HepG2 (cell line): Measurements from ENCODE around the gene SBK2. TPM values are rescaled to one million over a fixed set of nuclear protein-coding genes. Genes with fewer than 3 reads are reported as not detected.

ENCODE experiments used
- CEBPG ChIP-seq: IDR thresholded peaks from 2 replicates; pipeline ENCODE4 v1.6.1; 2016
- KAT8 ChIP-seq: IDR thresholded peaks from 2 replicates; pipeline ENCODE4 v1.6.1; 2016; ENCODE audit warnings: missing genetic modification reagents, missing compliant biosample characterization
- KDM5A ChIP-seq: fragments of 200-600 bp; sonication (generic); IDR thresholded peaks from 2 replicates; pipeline ENCODE4 v1.7.0; 2018; ENCODE audit warnings: antibody characterized with exemption, mild to moderate bottlenecking, low read length, borderline replicate concordance
- MAZ ChIP-seq, 2 experiments: sonication (generic) in 1 of 2; formaldehyde crosslinking in 1 of 2; IDR thresholded peaks; 2 replicates each; pipeline versions ENCODE4 v1.5.0 to v1.6.1; 2012 to 2020; ENCODE audit warnings: low read depth in 2 of 2, mild to moderate bottlenecking in 2 of 2, borderline replicate concordance in 1 of 2, improper control_type of control experiment in 1 of 2, low read length in 1 of 2, missing genetic modification reagents in 1 of 2, moderate library complexity in 1 of 2
- NRL ChIP-seq: sonication (generic); formaldehyde crosslinking; IDR thresholded peaks from 2 replicates; pipeline ENCODE4 v1.5.0; 2020; ENCODE audit warnings: missing genetic modification reagents, mild to moderate bottlenecking, moderate library complexity, borderline replicate concordance
- PPARG ChIP-seq: conservative IDR thresholded peaks from 2 replicates; pipeline ENCODE4 v1.6.1; 2016; ENCODE audit warnings: missing biosample characterization, missing genetic modification reagents
- RAD21 ChIP-seq: fragments of 450-650 bp; formaldehyde crosslinking; IDR thresholded peaks from 2 replicates; pipeline ENCODE4 v1.5.0; 2020; ENCODE audit warnings: mild to moderate bottlenecking
- RFX3 ChIP-seq: IDR thresholded peaks from 2 replicates; pipeline ENCODE4 v1.6.1; 2016; ENCODE audit warnings: missing biosample characterization, missing genetic modification reagents
- SALL1 ChIP-seq: sonication (generic); formaldehyde crosslinking; IDR thresholded peaks from 2 replicates; pipeline ENCODE4 v1.8.0; 2022; ENCODE audit warnings: mild to moderate bottlenecking, missing genetic modification reagents
- SNRNP70 ChIP-seq: fragments of 200-400 bp; formaldehyde crosslinking; IDR thresholded peaks from 2 replicates; pipeline ENCODE4 v1.6.1; 2017; ENCODE audit warnings: mild to moderate bottlenecking, low read depth, low read length, moderate library complexity
- SP4 ChIP-seq: sonication (generic); formaldehyde crosslinking; IDR thresholded peaks from 2 replicates; pipeline ENCODE4 v1.8.1; 2023; ENCODE audit warnings: mild to moderate bottlenecking, missing genetic modification reagents
- ZC3H13 ChIP-seq: sonication (generic); formaldehyde crosslinking; IDR thresholded peaks from 2 replicates; pipeline ENCODE4 v1.8.1; 2023; ENCODE audit warnings: mild to moderate bottlenecking, missing genetic modification reagents, moderate library complexity
- ZEB1 ChIP-seq: IDR thresholded peaks from 2 replicates; pipeline ENCODE4 v1.6.1; 2012; ENCODE audit warnings: mild to moderate bottlenecking, low read depth, inconsistent platforms; ENCODE audit not compliant: insufficient replicate concordance
- ZNF160 ChIP-seq: sonication (generic); formaldehyde crosslinking; IDR thresholded peaks from 2 replicates; pipeline ENCODE4 v1.8.0; 2022; ENCODE audit warnings: mild to moderate bottlenecking, inconsistent platforms, missing genetic modification reagents
- ZNF460 ChIP-seq: sonication (generic); formaldehyde crosslinking; IDR thresholded peaks from 2 replicates; pipeline ENCODE4 v1.5.1; 2020; ENCODE audit warnings: missing genetic modification reagents, mild to moderate bottlenecking, borderline replicate concordance
- ZNF572 ChIP-seq: sonication (generic); formaldehyde crosslinking; IDR thresholded peaks from 2 replicates; pipeline ENCODE4 v1.5.1; 2020; ENCODE audit warnings: mild to moderate bottlenecking, missing genetic modification reagents
- ZNF761 ChIP-seq: sonication (generic); formaldehyde crosslinking; conservative IDR thresholded peaks from 2 replicates; pipeline ENCODE4 v1.4.0; 2020; ENCODE audit warnings: mild to moderate bottlenecking, missing genetic modification reagents
- ZZZ3 ChIP-seq: sonication (generic); formaldehyde crosslinking; IDR thresholded peaks from 2 replicates; pipeline ENCODE4 v1.4.0; 2020; ENCODE audit warnings: missing genetic modification reagents, mild to moderate bottlenecking, borderline replicate concordance
- polyA plus RNA-seq, 8 experiments: library from polyadenylated mRNA; depleted of rRNA in 3 of 8; stranded (reverse) in 7 of 8; unstranded in 1 of 8; fragments of >200 nt; fragmentation: Illumina TruSeq in 4 of 8; extraction: Trizol in 4 of 8; gene quantifications; 2 replicates each; pipeline versions ENCODE4 v1.2.1 to v1.2.3, GENCODE V29; 2011 to 2016; ENCODE audit warnings: low read depth in 4 of 8, missing spikeins in 1 of 8, mixed read lengths in 1 of 8; ENCODE audit not compliant: insufficient read depth in 1 of 8
- total RNA-seq, 5 experiments: library from RNA; depleted of rRNA; stranded (reverse); fragments of >200 nt; fragmentation: Illumina TruSeq; extraction: Trizol; gene quantifications; 2 replicates each; pipeline ENCODE4 v1.2.3, GENCODE V29; 2016; ENCODE audit warnings: low read depth in 1 of 5
- TF ChIP-seq, protein P1 (sequence below): IDR thresholded peaks from 2 replicates; pipeline ENCODE4 v1.6.1; 2016; ENCODE audit warnings: control low read depth
- TF ChIP-seq, protein P2 (sequence below): sonication (generic); formaldehyde crosslinking; IDR thresholded peaks from 2 replicates; pipeline ENCODE4 v1.5.0; 2020; ENCODE audit warnings: missing genetic modification reagents
- TF ChIP-seq, protein P3 (sequence below): sonication (generic); formaldehyde crosslinking; IDR thresholded peaks from 2 replicates; pipeline ENCODE4 v1.5.1; 2020; ENCODE audit warnings: mild to moderate bottlenecking, missing genetic modification reagents

Gene SBK2
- total and polyA plus RNA-seq, 2 of the 13 experiments (the other 11 are each of a cell fraction or from before 2014, with no cell fraction given), result 0.24 TPM; not detected in 1

DNA sequence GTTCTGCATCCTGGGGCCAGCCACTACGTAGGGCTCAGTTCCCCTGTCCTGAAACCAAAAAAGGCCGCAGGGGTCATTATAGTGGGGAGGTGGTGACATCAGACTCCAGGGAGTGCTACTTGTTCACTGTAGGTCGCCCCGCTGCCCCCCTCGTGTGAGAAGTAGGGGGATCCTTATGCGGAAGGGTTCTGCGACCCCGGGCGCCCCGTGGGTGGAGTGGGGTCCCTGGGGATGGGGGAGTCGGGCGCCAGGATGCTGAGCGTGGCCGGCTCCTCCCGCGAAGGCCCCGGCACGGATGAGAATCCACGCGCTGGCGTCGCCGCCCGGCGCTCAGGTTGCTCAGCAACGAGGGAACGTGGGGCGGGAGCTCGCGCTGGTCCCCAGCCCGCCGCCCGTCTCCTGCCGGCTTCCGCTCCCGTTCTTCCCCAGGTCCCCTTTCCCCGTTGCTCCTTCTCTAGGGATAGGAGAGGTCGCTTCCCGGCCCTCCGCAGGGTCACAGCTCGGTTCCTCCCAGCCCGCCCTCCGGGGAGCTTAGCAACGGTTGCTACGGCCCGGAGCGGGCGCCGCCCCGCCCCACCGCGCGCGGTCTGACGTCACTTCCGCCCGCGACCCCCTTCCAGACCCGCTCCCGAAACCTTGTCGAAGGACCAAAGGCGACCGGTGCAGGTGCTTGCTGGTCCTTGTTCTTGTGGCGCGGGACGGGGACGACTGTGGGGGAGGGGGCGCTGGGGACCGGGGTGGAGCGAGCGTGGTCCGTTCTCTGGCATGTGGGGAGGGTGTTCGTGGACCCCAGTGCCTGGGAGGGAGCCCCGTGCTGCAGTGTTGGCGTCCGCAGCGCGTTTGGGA lies 52.1 kb downstream of the SBK2 start, which contains the start of gene NAT14 (continued):
- TF ChIP-seq, protein P1, sequence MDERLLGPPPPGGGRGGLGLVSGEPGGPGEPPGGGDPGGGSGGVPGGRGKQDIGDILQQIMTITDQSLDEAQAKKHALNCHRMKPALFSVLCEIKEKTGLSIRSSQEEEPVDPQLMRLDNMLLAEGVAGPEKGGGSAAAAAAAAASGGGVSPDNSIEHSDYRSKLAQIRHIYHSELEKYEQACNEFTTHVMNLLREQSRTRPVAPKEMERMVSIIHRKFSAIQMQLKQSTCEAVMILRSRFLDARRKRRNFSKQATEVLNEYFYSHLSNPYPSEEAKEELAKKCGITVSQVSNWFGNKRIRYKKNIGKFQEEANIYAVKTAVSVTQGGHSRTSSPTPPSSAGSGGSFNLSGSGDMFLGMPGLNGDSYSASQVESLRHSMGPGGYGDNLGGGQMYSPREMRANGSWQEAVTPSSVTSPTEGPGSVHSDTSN (CRISPR knock-in tag), result no peak
- peak; percentile 20; the same call in 1 of the 2 replicates for TF ChIP-seq SALL1 (CRISPR knock-in tag)
- TF ChIP-seq ZNF572, result no peak
- peak; percentile 50; the same call in 1 of the 2 replicates for TF ChIP-seq KAT8 (CRISPR knock-in tag)
- TF ChIP-seq CEBPG (CRISPR knock-in tag), result no peak
- no peak for TF ChIP-seq SNRNP70
- 0 out of 2 replicates have a peak, but pooled peaks have one; percentile 8 for TF ChIP-seq RAD21 (CRISPR knock-in tag)
- no peak for TF ChIP-seq ZNF460
- peak; percentile 98 for TF ChIP-seq ZC3H13 (CRISPR knock-in tag)
- TF ChIP-seq NRL (CRISPR knock-in tag), result no peak
- peak; percentile 49; the same call in 1 of the 2 replicates for TF ChIP-seq MAZ (IDR thresholded peaks at IDR 0.05; ENCODE audit: borderline replicate concordance, low read depth, low read length)
- no peak for TF ChIP-seq MAZ (CRISPR knock-in tag; IDR thresholded peaks at IDR 0.05; ENCODE audit: low read depth)
- TF ChIP-seq ZNF160 (CRISPR knock-in tag), result no peak
- no peak; the same call in 1 of the 2 replicates for TF ChIP-seq KDM5A
- TF ChIP-seq SP4 (CRISPR knock-in tag), result peak; percentile 43; the same call in 1 of the 2 replicates
- TF ChIP-seq RFX3, result peak; percentile 90
- no peak; the same call in 1 of the 2 replicates for TF ChIP-seq ZZZ3 (CRISPR knock-in tag)
- TF ChIP-seq, protein P2, sequence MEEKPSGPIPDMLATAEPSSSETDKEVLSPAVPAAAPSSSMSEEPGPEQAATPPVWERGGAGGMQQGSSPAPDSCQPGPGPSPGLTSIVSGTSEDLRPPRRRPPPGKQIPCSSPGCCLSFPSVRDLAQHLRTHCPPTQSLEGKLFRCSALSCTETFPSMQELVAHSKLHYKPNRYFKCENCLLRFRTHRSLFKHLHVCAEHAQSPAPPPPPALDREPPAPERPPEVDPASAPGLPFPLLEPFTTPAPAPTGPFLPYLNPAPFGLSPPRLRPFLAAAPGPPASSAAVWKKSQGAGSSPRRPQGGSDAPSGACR, result no peak
- TF ChIP-seq, protein P3, sequence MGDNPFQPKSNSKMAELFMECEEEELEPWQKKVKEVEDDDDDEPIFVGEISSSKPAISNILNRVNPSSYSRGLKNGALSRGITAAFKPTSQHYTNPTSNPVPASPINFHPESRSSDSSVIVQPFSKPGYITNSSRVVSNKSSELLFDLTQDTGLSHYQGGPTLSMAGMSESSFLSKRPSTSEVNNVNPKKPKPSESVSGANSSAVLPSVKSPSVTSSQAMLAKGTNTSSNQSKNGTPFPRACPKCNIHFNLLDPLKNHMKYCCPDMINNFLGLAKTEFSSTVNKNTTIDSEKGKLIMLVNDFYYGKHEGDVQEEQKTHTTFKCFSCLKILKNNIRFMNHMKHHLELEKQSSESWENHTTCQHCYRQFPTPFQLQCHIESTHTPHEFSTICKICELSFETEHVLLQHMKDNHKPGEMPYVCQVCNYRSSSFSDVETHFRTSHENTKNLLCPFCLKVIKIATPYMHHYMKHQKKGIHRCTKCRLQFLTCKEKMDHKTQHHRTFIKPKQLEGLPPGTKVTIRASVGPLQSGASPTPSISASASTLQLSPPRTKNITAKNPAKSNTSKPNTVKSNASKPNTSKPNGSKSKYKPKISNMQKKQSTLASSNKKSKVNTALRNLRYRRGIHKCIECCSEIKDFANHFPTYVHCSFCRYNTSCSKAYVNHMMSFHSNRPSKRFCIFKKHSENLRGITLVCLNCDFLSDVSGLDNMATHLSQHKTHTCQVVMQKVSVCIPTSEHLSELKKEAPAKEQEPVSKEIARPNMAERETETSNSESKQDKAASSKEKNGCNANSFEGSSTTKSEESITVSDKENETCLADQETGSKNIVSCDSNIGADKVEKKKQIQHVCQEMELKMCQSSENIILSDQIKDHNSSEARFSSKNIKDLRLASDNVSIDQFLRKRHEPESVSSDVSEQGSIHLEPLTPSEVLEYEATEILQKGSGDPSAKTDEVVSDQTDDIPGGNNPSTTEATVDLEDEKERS (CRISPR knock-in tag), result no peak
- TF ChIP-seq ZEB1, result no peak
- TF ChIP-seq PPARG, result no peak
- TF ChIP-seq ZNF761 (CRISPR knock-in tag), result peak; percentile 67; the same call in 1 of the 2 replicates
